ENCODE results near the gene TF.

Gene TF

DNA sequence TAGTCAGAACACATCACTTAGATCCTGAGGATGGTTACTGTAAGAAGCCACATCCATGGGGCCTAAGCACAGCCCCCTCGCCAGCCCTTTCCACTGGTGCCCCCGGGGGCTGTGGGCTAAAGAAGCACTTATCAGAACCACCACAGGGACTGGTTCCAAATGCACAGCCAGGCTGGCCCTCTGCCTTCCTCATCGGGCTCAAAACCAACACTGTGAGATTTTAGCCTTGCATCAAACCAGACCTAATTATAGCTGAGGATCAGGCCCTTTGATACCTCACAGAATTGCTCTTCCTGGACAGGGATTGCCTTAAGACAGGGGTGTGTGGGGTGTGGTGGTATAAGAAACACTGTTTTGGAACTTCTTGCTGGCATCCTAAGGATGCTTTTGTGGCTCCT is 83.1 kb downstream of the TF start:
- Histone ChIP-seq H3K9me3 (ENCODE audit: control insufficient read depth in 2 of 2, low read length in 2 of 2) (no peaks in the 10 kb centered on the region), H3K4me1 (ENCODE audit: control insufficient read depth, insufficient read depth, low read length) (no peaks in the 10 kb centered on the region), H3K27ac (ENCODE audit: low read length) (no peak overlapping the region), H3K36me3 (ENCODE audit: control insufficient read depth in 2 of 2, insufficient read depth in 2 of 2, low read length in 2 of 2) (peaks cover 4 to 8% of the 10 kb centered on the region in 2 donors), H3K4me3 (ENCODE audit: low read length in 2 of 2) (no peak overlapping the region), H3K27me3 (ENCODE audit: control insufficient read depth in 1 of 2, insufficient read depth in 2 of 2, low read length in 2 of 2) (no peaks in the 10 kb centered on the region), H3K9ac (ENCODE audit: low read length in 2 of 2) (no peak overlapping the region)

DNA sequence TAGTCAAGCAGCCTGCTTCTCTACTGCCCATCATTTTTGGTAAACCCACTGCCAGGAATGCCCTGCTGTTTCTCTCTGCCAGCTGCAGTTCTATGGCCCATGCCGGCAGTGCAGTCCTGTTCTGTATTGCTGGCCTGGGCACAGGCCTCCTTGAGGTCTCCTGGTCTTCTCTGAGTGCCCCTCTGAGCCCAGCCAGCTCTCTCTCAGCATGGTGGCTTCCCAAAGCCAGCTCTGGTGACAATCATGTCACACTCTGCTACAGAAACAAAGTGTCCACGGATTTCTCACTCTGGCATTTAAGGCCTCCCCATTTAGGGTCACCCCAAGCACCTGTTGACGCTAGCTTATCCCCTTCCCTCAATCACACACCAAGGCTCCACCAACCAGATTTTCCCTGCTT is 83.9 kb downstream of the TF start:
- Histone ChIP-seq H3K27ac (ENCODE audit: low read length) (no peak overlapping the region), H3K9ac (ENCODE audit: low read length in 2 of 2) (no peak overlapping the region), H3K36me3 (ENCODE audit: control insufficient read depth in 2 of 2, insufficient read depth in 2 of 2, low read length in 2 of 2) (peaks cover 0 to 9% of the 10 kb centered on the region in 2 donors), H3K27me3 (ENCODE audit: control insufficient read depth in 1 of 2, insufficient read depth in 2 of 2, low read length in 2 of 2) (no peaks in the 10 kb centered on the region), H3K4me1 (ENCODE audit: control insufficient read depth, insufficient read depth, low read length) (no peaks in the 10 kb centered on the region), H3K4me3 (ENCODE audit: low read length in 2 of 2) (no peak overlapping the region), H3K9me3 (ENCODE audit: control insufficient read depth in 2 of 2, low read length in 2 of 2) (no peaks in the 10 kb centered on the region)

- no peaks in the 10 kb centered on the region for H3K4me1 ChIP-seq (ENCODE audit: control insufficient read depth, insufficient read depth, low read length)
- H3K9ac ChIP-seq (ENCODE audit: low read length in 2 of 2): no peak overlapping the region
- no peak overlapping the region for H3K27ac ChIP-seq (ENCODE audit: low read length)
- H3K9me3 ChIP-seq (ENCODE audit: control insufficient read depth in 2 of 2, low read length in 2 of 2): no peaks in the 10 kb centered on the region
- H3K36me3 ChIP-seq (ENCODE audit: control insufficient read depth in 2 of 2, insufficient read depth in 2 of 2, low read length in 2 of 2): peaks cover 5 to 13% of the 10 kb centered on the region in 2 donors
- H3K4me3 ChIP-seq (ENCODE audit: low read length in 2 of 2): no peak overlapping the region
- H3K27me3 ChIP-seq (ENCODE audit: control insufficient read depth in 1 of 2, insufficient read depth in 2 of 2, low read length in 2 of 2): no peaks in the 10 kb centered on the region
These were observed 86.0 kb downstream of the TF start for GRCh38 chr3:133831966-133832801.

DNA sequence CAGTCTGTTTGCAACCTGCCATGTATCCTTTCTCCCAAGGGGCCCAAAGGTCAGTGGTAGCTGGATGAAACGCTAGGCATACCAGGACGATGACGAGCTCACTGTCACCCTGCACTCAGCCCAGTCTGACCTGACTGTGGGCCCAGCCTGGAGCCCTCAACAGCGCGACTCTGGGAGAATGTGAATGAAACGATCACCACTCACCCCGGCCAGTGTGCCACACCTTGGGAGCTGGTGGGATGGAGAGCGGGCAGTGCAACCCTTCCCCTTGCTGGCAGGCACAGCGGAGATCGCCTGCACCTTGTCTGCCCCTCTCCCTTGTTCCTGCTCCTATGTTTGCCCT is 86.6 kb downstream of the TF start:
- Histone ChIP-seq H3K4me1 (ENCODE audit: control insufficient read depth, insufficient read depth, low read length) (no peaks in the 10 kb centered on the region), H3K9ac (ENCODE audit: low read length in 2 of 2) (no peak overlapping the region), H3K36me3 (ENCODE audit: control insufficient read depth in 2 of 2, insufficient read depth in 2 of 2, low read length in 2 of 2) (peaks cover 5 to 18% of the 10 kb centered on the region in 2 donors), H3K27ac (ENCODE audit: low read length) (no peak overlapping the region), H3K9me3 (ENCODE audit: control insufficient read depth in 2 of 2, low read length in 2 of 2) (no peaks in the 10 kb centered on the region), H3K4me3 (ENCODE audit: low read length in 2 of 2) (no peak overlapping the region), H3K27me3 (ENCODE audit: control insufficient read depth in 1 of 2, insufficient read depth in 2 of 2, low read length in 2 of 2) (no peaks in the 10 kb centered on the region)

- Histone ChIP-seq H3K36me3 (ENCODE audit: control insufficient read depth in 2 of 2, insufficient read depth in 2 of 2, low read length in 2 of 2) (peaks cover 5 to 21% of the 10 kb centered on the region in 2 donors), H3K27ac (ENCODE audit: low read length) (no peak overlapping the region), H3K4me3 (ENCODE audit: low read length in 2 of 2) (no peak overlapping the region), H3K9ac (ENCODE audit: low read length in 2 of 2) (no peak overlapping the region), H3K27me3 (ENCODE audit: control insufficient read depth in 1 of 2, insufficient read depth in 2 of 2, low read length in 2 of 2) (no peaks in the 10 kb centered on the region), H3K4me1 (ENCODE audit: control insufficient read depth, insufficient read depth, low read length) (no peaks in the 10 kb centered on the region), H3K9me3 (ENCODE audit: control insufficient read depth in 2 of 2, low read length in 2 of 2) (no peaks in the 10 kb centered on the region)
These were observed 87.1 kb downstream of the TF start for GRCh38 chr3:133833267-133833666.

DNA sequence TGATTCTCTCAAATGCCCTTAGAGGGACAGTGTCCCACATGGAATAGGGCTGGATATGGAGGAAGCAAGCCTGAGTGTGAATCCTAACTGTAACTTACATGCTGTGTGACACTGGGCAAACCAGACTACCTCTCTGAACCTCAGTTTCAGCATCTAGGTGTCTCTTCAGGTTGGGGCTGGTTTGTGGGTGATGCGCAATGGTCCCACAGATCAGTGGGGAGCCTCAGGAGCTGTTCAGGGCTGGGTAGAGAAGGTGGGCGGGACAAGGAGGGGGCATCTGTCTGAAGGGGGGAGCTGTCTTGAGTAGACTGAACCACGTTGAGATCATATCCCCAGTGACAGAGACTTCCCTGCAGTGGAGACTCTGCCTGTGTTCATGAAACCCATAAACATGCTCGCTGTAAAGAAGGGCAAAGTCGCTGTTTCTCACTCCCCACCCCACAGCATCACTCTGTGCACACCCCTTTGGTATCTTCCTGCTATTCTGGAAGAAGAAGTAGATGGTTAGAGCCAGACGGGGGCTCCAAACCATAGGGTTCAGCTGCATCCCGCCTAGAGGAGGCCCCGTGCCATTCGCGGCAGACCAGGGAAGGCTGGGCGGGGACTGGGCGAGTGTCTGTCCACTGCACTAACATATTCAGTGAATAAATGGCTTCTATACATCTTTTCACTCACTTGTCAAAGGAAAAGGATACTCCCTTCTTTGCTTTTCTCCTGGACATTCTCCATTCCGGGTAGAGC is 87.9 kb downstream of the TF start:
- no peaks in the 10 kb centered on the region for H3K4me1 ChIP-seq (ENCODE audit: control insufficient read depth, insufficient read depth, low read length)
- H3K36me3 ChIP-seq (ENCODE audit: control insufficient read depth in 2 of 2, insufficient read depth in 2 of 2, low read length in 2 of 2): peaks cover 7 to 25% of the 10 kb centered on the region in 2 donors
- H3K9ac ChIP-seq (ENCODE audit: low read length in 2 of 2): no peak overlapping the region
- no peak overlapping the region for H3K27ac ChIP-seq (ENCODE audit: low read length)
- H3K9me3 ChIP-seq (ENCODE audit: control insufficient read depth in 2 of 2, low read length in 2 of 2): no peaks in the 10 kb centered on the region
- no peaks in the 10 kb centered on the region for H3K27me3 ChIP-seq (ENCODE audit: control insufficient read depth in 1 of 2, insufficient read depth in 2 of 2, low read length in 2 of 2)
- no peak overlapping the region for H3K4me3 ChIP-seq (ENCODE audit: low read length in 2 of 2)

DNA sequence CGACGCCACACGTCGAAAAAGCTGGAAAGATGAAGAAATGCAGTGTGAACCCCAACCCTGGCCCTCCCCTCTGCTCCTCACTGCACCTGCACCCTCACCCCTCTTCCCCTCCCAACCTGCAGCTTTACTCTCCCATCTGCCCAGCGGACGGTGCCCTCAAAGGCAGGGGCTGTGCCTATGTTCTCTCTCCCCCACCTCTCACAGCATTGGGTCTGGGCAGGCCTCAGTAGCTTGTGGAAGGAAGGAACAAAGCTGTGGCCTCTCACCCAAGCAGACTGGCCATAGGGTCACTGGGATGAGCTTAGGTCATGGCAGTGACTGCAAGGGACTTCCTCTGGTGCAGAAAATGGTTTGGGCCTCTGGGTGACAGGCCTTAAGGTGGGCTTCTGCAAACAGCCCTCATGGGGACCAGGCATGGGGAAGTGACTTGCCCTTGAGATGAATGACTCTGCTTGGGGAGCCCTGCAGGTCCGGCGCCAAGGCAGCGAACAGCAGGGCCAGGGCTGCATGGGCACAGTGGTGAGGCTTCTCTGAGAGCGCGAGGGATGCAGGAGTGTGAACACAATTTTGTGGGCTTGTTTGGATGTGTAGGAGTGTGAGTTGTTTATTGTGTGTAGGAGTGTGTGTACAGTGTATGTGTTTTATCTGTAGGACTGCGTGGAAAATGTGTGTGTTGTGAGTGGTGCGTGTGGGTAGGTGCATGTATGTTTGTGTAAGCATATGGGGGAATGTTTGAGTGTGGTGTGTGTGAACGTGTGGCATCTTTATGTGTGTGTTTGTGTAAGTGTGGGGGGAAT is 88.6 kb downstream of the TF start:
- no peaks in the 10 kb centered on the region for H3K9me3 ChIP-seq (ENCODE audit: control insufficient read depth in 2 of 2, low read length in 2 of 2)
- peaks cover 13 to 29% of the 10 kb centered on the region in 2 donors for H3K36me3 ChIP-seq (ENCODE audit: control insufficient read depth in 2 of 2, insufficient read depth in 2 of 2, low read length in 2 of 2)
- H3K27me3 ChIP-seq (ENCODE audit: control insufficient read depth in 1 of 2, insufficient read depth in 2 of 2, low read length in 2 of 2): no peaks in the 10 kb centered on the region
- H3K4me1 ChIP-seq (ENCODE audit: control insufficient read depth, insufficient read depth, low read length): no peaks in the 10 kb centered on the region
- H3K9ac ChIP-seq (ENCODE audit: low read length in 2 of 2): no peak overlapping the region
- H3K27ac ChIP-seq (ENCODE audit: low read length): no peak overlapping the region
- no peak overlapping the region for H3K4me3 ChIP-seq (ENCODE audit: low read length in 2 of 2)

GRCh38 chr3:133835418-133835743 is 89.2 kb downstream of the TF start:
- Histone ChIP-seq H3K36me3 (ENCODE audit: control insufficient read depth in 2 of 2, insufficient read depth in 2 of 2, low read length in 2 of 2) (peaks cover 13 to 29% of the 10 kb centered on the region in 2 donors), H3K27me3 (ENCODE audit: control insufficient read depth in 1 of 2, insufficient read depth in 2 of 2, low read length in 2 of 2) (no peaks in the 10 kb centered on the region), H3K9me3 (ENCODE audit: control insufficient read depth in 2 of 2, low read length in 2 of 2) (no peaks in the 10 kb centered on the region), H3K9ac (ENCODE audit: low read length in 2 of 2) (no peak overlapping the region), H3K4me1 (ENCODE audit: control insufficient read depth, insufficient read depth, low read length) (no peaks in the 10 kb centered on the region), H3K4me3 (ENCODE audit: low read length in 2 of 2) (no peak overlapping the region), H3K27ac (ENCODE audit: low read length) (no peak overlapping the region)

DNA sequence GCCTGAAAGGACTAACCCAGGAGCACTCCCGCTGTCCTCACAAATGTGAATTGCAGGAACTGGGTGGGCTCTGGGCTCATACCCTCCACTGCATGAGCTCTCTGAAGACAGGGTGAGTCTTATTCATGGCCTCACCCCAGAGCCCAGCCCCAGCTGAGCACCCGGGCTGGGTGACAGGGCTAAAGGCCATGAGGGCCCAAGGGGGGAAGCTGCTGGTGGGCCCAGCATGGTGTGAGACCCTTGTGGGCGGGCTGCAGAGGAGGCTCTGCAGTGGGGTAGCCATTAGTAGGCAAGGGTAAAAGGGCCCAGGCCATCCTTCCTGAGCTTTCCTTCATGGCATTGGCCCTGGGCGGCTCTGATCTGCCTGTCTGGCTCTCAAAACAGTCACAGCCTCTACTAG is 89.8 kb downstream of the TF start:
- Histone ChIP-seq H3K9ac (ENCODE audit: low read length in 2 of 2) (no peak overlapping the region), H3K9me3 (ENCODE audit: control insufficient read depth in 2 of 2, low read length in 2 of 2) (no peaks in the 10 kb centered on the region), H3K4me1 (ENCODE audit: control insufficient read depth, insufficient read depth, low read length) (no peaks in the 10 kb centered on the region), H3K36me3 (ENCODE audit: control insufficient read depth in 2 of 2, insufficient read depth in 2 of 2, low read length in 2 of 2) (peaks cover 13 to 33% of the 10 kb centered on the region in 2 donors), H3K4me3 (ENCODE audit: low read length in 2 of 2) (no peak overlapping the region), H3K27me3 (ENCODE audit: control insufficient read depth in 1 of 2, insufficient read depth in 2 of 2, low read length in 2 of 2) (no peaks in the 10 kb centered on the region), H3K27ac (ENCODE audit: low read length) (no peak overlapping the region)

GRCh38 chr3:133836497-133837158 is 90.4 kb downstream of the TF start:
- peaks cover 13 to 35% of the 10 kb centered on the region in 2 donors for H3K36me3 ChIP-seq (ENCODE audit: control insufficient read depth in 2 of 2, insufficient read depth in 2 of 2, low read length in 2 of 2)
- no peak overlapping the region for H3K9ac ChIP-seq (ENCODE audit: low read length in 2 of 2)
- no peaks in the 10 kb centered on the region for H3K27me3 ChIP-seq (ENCODE audit: control insufficient read depth in 1 of 2, insufficient read depth in 2 of 2, low read length in 2 of 2)
- H3K4me3 ChIP-seq (ENCODE audit: low read length in 2 of 2): no peak overlapping the region
- no peaks in the 10 kb centered on the region for H3K9me3 ChIP-seq (ENCODE audit: control insufficient read depth in 2 of 2, low read length in 2 of 2)
- H3K4me1 ChIP-seq (ENCODE audit: control insufficient read depth, insufficient read depth, low read length): no peaks in the 10 kb centered on the region
- no peak overlapping the region for H3K27ac ChIP-seq (ENCODE audit: low read length)

Measured in stomach smooth muscle (tissue), 2 donors.